ENCODE data around the gene PNP.

- TF ChIP-seq POLR2A (IDR thresholded peaks at IDR 0.05) (no peak), CTCF (IDR thresholded peaks at IDR 0.05) (no peak), EP300 (IDR thresholded peaks at IDR 0.05) (no peak)
Measured at GRCh38 chr14:20503898-20504297, 34.7 kb downstream of the PNP start.
